ENCODE measurements around the gene ABCA1. TPM values are rescaled to one million over a fixed set of nuclear protein-coding genes. Genes with fewer than 3 reads are reported as not detected.
A peak's percentile ranks its signal among the peaks of the same experiment; 100 is the strongest.

ABCA1 gene
- total and polyA plus RNA-seq, 2 of the 4 experiments (the other 2 are of a cell fraction): 5.8 to 52.2 TPM

- ChIA-PET CTCF (interaction anchor here (1.8 kb wide), 1 partner anchor 12 kb away, joined by 4 read pairs; no protein-coding TSS in a partner anchor), POLR2A (ENCODE audit: unreplicated experiment) (no interaction called here)
- H3K4ac ChIP-seq (ENCODE audit: low read depth, low read length): no peak overlapping the region
- no peak overlapping the region for H2BK15ac ChIP-seq (ENCODE audit: low read depth, low read length)
- dilution Hi-C loops (cut with HindIII; ENCODE audit: low sequenced_read_pairs, unreplicated experiment): no loop called here
- ATAC-seq (ENCODE audit: low read depth): no peak; the same call in 1 of the 2 replicates
- BruUV-seq (replicated peaks): no TSS peak
- no peak overlapping the region for H2AK5ac ChIP-seq (ENCODE audit: low read depth, low read length)
- peaks cover 3% of the 10 kb centered on the region; the same call in 1 of the 2 replicates for H3K9me1 ChIP-seq (ENCODE audit: insufficient read depth, low read length)
- peak; percentile 62 for DNase-seq
- no peak overlapping the region for H3K4me3 ChIP-seq (ENCODE audit: insufficient read depth, low read depth, low read length)
- TF ChIP-seq CEBPB (IDR thresholded peaks at IDR 0.05; ENCODE audit: low read depth, low read length) (peak; percentile 75; the same call in 1 of the 2 replicates), SMC3 (IDR thresholded peaks at IDR 0.05; ENCODE audit: low read depth, low read length) (no peak)
- H4K91ac ChIP-seq (ENCODE audit: insufficient read depth, low read depth, low read length): no peak overlapping the region
- 0 out of 2 replicates have a peak overlapping the region, but pooled peaks have one; percentile 63 for H3K14ac ChIP-seq (replicated peaks; ENCODE audit: low read depth, low read length)
- H3K23ac ChIP-seq (ENCODE audit: low read depth, low read length): no peak overlapping the region
- H3K27ac ChIP-seq (ENCODE audit: insufficient read depth, low read length): no peak overlapping the region
- no peak overlapping the region for H3K4me2 ChIP-seq (ENCODE audit: low read depth, low read length)
- peak overlapping the region; percentile 26 for H2BK5ac ChIP-seq (ENCODE audit: low read depth, low read length, poor library complexity, severe bottlenecking)
- no peak overlapping the region for H2BK120ac ChIP-seq (ENCODE audit: low read depth, low read length)
- no peaks in the 10 kb centered on the region for H3K36me3 ChIP-seq (ENCODE audit: control insufficient read depth, insufficient read depth, low read length)
- H3K9ac ChIP-seq (ENCODE audit: low read depth, low read length): no peak overlapping the region
- H2AK9ac ChIP-seq (replicated peaks; ENCODE audit: low read depth, low read length, poor library complexity): no peak overlapping the region
- peaks cover 6% of the 10 kb centered on the region for H3K4me1 ChIP-seq (ENCODE audit: control insufficient read depth, insufficient read depth, low read length)
- no peaks in the 10 kb centered on the region for H3K27me3 ChIP-seq (ENCODE audit: control insufficient read depth, insufficient read depth, low read length)
- no peaks in the 10 kb centered on the region for H3K79me1 ChIP-seq (ENCODE audit: low read depth in 1 of 2, low read length in 2 of 2)
- no peak overlapping the region for H4K5ac ChIP-seq (ENCODE audit: low read depth, low read length)
- in situ Hi-C loops (cut with MboI; ENCODE audit: low sequenced_read_pairs): no loop called here
- no CpG with 5 or more reads among the region's 3 CpGs for WGBS, 2 experiments (ENCODE audit: extremely low coverage in 2 of 2, insufficient read length in 1 of 2)
- peak overlapping the region; percentile 57; the same call in 1 of the 2 replicates for H3K18ac ChIP-seq (ENCODE audit: low read depth, low read length)
- H4K8ac ChIP-seq (ENCODE audit: low read depth in 2 of 2, low read length in 2 of 2): no peak overlapping the region
- intact Hi-C loops (cut with micrococcal nuclease): no loop called here
- H3K9me3 ChIP-seq (ENCODE audit: control insufficient read depth, insufficient read depth, low read length): no peaks in the 10 kb centered on the region
- H2AFZ ChIP-seq (replicated peaks; ENCODE audit: low read length, poor library complexity): no peak overlapping the region
- H4K20me1 ChIP-seq (ENCODE audit: insufficient read depth, low read length): no peaks in the 10 kb centered on the region
- no peak overlapping the region for H2BK20ac ChIP-seq (ENCODE audit: low read depth, low read length)
- no peak overlapping the region for H3K56ac ChIP-seq (ENCODE audit: extremely low read depth, insufficient read depth, low read length)
Observed at GRCh38 chr9:104948277-104948676, 20.3 kb upstream of the ABCA1 start.
